Erythroblast (primary cell): ENCODE data around the gene IFIT2.

Experiments
- DNase-seq, 2 experiments: peaks; one replicate each; lab custom pipeline; 2025; lab: John Stamatoyannopoulos, UW
- GATA1 ChIP-seq: IDR thresholded peaks from 2 replicates; pipeline ENCODE4 v1.6.1; 2011; ENCODE audit warnings: low read depth, mild to moderate bottlenecking, control low read depth, low read length, moderate library complexity
- POLR2A ChIP-seq: IDR thresholded peaks from 2 replicates; pipeline ENCODE4 v1.6.1; 2011; ENCODE audit warnings: mild to moderate bottlenecking, low read length

IFIT2 gene

DNA sequence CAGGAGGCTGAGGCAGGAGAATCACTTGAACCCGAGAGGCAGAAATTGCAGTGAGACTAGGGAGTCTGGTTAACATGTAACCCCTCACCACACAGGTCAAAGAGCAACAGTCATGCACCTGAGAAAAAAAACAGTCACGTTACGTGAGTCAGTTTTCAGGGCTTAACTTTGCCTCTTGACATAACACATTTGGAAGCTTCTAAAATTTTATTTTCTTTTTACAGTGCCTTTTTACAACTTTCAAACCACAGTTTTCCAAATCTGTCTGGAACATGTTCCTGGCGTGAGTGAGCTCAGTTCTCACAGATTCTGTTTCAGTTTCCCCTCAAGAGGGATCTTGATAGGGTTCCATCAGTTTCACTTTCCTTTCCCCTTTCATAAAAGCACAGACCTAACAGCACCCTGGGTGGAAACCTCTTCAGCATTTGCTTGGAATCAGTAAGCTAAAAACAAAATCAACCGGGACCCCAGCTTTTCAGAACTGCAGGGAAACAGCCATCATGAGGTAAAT, 30.3 kb downstream of the IFIT2 start:
- peak; percentile 74 to 79 for DNase-seq
- no peak for TF ChIP-seq POLR2A
- no peak for TF ChIP-seq GATA1

DNA sequence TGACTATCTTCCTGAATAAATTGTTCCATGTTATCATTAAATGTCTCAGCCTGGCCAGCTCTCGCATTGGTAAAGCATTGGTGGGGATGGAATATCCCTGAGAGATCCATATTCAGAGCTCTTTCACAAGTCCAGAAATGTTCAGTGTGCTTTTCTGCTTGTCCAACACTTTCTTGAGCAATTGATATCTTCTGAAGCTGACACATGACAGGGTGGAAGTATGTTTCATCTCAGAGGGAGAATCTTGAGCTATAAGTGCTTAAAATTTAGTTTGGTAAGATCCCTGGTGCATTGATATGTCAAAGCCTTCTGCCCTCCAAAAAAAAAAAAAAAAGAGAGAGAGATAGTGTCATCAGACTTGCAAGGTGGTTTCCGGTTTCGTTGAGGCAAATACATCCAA, 33.4 kb downstream of the IFIT2 start:
- TF ChIP-seq POLR2A: no peak
- TF ChIP-seq GATA1: no peak
- no peak for DNase-seq

DNA sequence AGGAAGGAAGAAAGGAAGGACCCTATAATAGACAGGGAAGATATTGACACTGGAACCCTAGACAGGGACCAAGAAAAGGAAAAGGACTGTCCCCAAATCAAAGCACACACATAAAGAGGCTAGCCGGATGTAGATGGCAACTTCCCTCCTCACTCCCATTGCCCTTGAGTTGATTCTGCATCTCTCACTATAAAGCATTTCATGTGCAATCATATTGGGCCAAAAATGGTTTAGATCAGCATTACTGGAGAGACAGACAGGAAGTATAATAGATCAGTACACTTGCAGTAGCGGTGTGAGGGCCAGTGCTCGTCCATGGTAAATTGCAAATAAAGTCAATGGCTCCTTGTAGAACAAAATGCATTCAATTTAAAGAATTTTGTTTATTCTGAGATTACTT, 34.4 kb downstream of the IFIT2 start:
- no peak for TF ChIP-seq GATA1
- no peak for TF ChIP-seq POLR2A
- DNase-seq: no peak

DNA sequence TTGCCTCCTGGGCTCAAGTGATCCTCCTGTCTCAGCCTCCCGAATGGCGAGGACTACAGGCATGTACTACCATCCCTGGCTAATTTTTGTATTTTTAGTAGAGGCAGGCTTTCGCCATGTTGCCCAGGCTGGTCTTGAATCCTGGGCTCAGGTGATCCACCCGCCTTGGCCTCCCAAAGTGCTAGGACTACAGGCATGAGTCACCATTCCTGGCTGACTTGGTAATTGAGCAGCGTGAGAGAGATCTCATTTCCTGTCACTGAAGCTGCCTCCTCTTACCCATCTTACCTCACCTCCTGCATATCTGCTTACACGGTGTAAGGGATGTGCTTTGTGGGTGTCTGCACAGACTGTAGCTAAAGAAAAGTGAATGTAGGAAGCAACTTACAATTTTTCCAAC, 35.6 kb downstream of the IFIT2 start:
- no peak for DNase-seq
- no peak for TF ChIP-seq POLR2A
- no peak for TF ChIP-seq GATA1

DNA sequence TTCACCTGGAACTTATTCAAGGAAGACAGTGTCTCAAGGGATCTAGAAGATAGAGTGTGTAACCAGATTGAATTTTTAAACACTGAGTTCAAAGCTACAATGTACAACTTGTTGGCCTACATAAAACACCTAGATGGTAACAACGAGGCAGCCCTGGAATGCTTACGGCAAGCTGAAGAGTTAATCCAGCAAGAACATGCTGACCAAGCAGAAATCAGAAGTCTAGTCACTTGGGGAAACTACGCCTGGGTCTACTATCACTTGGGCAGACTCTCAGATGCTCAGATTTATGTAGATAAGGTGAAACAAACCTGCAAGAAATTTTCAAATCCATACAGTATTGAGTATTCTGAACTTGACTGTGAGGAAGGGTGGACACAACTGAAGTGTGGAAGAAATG, 36.9 kb downstream of the IFIT2 start:
- DNase-seq: no peak
- no peak for TF ChIP-seq GATA1
- no peak for TF ChIP-seq POLR2A

DNA sequence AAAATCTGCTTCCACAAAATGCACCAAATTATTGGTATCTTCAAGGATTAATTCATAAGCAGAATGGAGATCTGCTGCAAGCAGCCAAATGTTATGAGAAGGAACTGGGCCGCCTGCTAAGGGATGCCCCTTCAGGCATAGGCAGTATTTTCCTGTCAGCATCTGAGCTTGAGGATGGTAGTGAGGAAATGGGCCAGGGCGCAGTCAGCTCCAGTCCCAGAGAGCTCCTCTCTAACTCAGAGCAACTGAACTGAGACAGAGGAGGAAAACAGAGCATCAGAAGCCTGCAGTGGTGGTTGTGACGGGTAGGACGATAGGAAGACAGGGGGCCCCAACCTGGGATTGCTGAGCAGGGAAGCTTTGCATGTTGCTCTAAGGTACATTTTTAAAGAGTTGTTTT, 38.0 kb downstream of the IFIT2 start:
- DNase-seq: no peak
- TF ChIP-seq POLR2A (no peak), GATA1 (no peak)

DNA sequence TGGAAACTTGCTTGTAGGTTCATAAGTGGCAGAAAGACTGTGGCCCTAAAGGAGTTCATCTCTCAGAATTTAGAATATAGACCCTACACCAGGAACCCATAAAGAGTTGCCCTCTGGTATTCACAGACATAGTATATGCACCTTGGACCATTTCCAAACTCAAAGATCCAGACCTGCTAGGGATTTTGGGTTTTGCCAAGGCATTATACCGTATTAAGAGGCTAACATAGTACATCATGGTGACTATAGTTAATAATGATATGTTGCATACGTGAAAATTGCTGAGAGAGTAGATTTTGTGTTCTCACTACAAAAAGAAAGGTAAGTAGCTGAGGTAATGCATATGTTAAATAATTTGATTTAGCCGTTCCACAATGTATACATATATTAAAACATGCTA, 39.8 kb downstream of the IFIT2 start:
- TF ChIP-seq GATA1 (no peak), POLR2A (no peak)
- DNase-seq: no peak

DNA sequence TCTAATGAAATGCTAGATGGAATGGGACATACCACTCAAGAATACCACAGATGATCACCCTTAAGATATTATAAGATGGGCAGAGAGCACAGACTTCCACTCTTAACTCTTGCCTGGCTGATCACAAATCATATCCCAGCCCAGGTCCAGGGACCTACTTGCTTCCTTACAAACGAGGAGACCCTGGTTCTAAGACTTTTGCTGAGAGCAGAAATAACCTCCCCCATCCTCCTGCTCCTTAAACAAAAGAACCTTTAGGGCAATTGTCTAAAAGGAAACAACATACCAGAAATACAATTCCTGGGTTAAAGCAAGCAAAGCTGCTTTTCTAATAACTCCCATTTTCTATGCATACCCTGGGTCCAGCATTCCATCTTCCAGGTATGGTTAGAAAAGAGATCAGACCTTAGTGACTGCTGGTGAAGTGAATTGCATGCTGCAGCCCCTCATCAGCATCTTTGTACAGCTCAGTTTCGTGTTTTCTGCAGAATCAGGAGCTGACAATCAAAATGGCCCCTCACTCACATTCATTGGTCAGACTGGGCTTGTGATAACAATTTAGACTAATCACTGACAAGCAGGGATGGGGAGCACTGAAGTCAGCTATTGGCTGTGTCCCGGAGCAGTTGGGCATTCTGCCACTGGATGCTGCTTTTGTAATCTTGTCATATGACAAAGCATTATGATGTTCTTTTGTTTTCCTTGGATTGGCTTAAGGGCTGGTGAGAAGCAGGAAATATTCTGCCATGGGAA, 40.5 kb downstream of the IFIT2 start:
- DNase-seq: peak in 1 of 2 experiments; percentile 30
- no peak for TF ChIP-seq GATA1
- no peak for TF ChIP-seq POLR2A

DNA sequence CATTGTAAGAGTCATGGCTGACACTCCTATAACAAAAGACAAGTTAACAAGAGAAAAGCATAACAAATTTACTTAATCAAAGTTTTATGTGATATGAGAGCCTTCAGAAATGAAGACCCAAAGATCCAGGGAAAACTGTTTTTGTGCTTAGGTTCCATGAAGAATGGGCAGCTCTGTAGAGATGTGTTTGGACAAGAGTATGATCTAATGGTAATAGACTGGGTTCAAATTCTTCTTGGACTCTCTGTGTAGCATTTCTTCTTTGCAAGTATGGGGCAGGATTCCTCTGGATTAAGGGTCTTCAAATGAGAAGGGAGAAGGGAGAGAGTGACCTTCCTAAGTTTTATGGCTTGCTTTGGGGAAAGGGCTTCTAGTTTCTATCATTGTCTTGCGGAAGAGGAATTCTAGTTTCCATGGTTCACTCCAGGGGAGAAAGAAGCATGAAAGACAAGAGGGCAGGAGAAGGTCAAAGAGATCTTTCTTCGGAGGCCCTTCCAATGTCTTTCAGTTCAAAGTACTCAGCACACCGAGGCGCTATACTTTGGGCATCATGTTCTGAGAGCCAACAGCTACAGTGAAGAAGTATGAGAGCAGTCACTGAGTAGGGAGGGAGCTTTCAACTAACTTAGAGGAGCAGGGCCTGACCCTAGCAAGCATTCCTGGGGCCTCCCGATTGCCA, 41.4 kb downstream of the IFIT2 start:
- TF ChIP-seq POLR2A (no peak), GATA1 (no peak)
- no peak for DNase-seq

DNA sequence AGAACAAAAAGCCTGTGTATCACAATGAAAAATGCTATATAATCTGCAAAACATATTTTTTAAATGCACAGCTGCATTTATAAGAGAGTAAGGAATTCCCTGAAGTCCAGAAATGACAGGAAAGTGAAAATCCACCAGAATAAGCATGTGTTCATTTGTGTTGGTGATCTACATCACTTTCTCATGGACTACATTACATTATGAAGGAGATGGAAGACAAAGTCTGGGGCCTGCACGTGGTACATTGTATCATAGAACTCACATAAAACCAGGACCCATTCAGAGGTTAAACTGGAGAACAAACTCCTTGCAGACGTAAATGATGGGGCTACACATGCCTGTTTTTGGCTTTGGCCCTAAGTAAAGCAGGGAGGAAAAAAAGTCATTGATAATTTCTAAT, 42.3 kb downstream of the IFIT2 start:
- TF ChIP-seq GATA1: no peak
- TF ChIP-seq POLR2A: no peak
- no peak for DNase-seq

DNA sequence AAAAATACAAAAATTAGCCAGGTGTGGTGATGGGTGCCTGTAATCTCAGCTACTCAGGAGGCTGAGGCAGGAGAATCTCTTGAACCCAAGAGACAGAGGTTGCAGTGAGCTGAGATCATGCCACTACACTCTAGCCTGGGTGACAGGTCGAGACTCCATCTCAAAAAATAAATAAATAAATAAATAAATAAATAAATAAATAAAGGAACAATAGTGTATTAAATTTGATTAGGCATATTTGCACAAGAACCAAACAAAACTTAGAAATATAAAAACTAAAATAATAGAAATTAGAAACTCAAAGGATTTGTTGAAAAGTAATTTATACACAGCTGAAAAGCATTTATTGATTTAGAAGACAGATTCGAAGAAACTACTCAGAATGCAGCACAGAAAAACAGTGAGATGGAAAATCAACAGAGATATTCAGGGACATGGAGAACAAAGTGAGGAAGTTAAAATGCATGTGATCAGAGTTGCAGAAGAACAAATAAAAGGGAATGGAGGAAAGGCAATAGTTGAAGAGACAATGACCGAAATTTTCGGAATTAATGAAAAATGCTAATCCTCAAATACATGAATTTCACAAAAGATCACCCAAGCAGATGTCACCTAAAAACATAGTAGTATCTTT, 43.6 kb downstream of the IFIT2 start:
- TF ChIP-seq POLR2A: no peak
- TF ChIP-seq GATA1: no peak
- DNase-seq: no peak

DNA sequence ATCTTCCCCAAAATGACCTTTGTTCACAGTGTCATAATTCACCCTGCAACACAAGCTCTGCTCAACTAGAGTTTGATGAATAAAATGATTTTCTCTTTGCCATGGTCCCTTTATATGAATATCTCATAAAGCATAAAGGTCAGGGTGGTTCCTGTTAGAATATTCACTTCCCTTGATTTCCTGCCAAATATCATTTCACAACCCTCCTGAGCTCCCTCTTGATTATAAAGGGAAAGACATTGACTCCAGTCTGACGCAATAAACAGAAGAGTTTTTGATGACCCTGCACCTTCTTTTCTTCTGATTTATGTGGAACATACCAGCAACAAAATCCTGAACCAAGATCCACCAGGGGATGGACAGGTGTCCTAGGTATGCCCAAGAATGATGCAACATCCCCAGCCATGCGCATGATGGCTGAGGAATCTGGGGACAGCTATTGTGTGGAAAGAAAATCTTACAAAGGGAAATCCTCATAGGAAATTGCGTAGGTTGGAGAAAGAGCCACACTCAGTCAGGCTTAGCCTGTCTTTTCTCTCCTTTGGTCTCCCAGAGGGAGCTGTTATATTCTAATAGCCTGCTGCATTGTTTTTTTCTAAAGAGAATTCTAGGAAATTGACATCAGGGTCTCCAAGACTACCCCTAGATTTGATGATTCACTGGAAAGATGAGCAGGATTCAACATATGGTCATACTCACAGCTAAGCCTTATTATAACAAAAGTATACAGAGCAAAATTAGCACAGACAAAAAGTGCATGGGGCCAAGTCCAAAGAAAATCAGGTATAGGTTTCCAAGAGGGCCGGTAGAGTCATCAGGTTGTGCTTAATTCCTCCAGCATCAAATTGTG, 44.8 kb downstream of the IFIT2 start:
- DNase-seq: no peak
- TF ChIP-seq POLR2A (no peak), GATA1 (no peak)
